HepG2 (cell line): ENCODE results near the gene TAMALIN. TPM values are rescaled to one million over a fixed set of nuclear protein-coding genes. Genes with fewer than 3 reads are reported as not detected.

Source experiments
- HDAC6 ChIP-seq: fragments of 200-600 bp; sonication (generic); IDR thresholded peaks from 2 replicates; pipeline ENCODE4 v1.7.0; 2017; ENCODE audit warnings: mild to moderate bottlenecking, antibody characterized with exemption, low read length, low read depth
- HOXA9 ChIP-seq: sonication (generic); formaldehyde crosslinking; IDR thresholded peaks from 2 replicates; pipeline ENCODE4 v1.8.1; 2022; ENCODE audit warnings: missing genetic modification reagents, mild to moderate bottlenecking, moderate library complexity, borderline replicate concordance
- PPARG ChIP-seq: conservative IDR thresholded peaks from 2 replicates; pipeline ENCODE4 v1.6.1; 2016; ENCODE audit warnings: missing biosample characterization, missing genetic modification reagents
- RBM22 ChIP-seq: fragments of 200-400 bp; formaldehyde crosslinking; optimal IDR thresholded peaks from 2 replicates; pipeline ENCODE3; 2017; ENCODE audit warnings: mild to moderate bottlenecking, low read length, moderate library complexity
- THYN1 ChIP-seq: sonication (generic); formaldehyde crosslinking; IDR thresholded peaks from 2 replicates; pipeline ENCODE4 v1.8.1; 2023; ENCODE audit warnings: low read depth, mild to moderate bottlenecking, moderate library complexity, missing genetic modification reagents, borderline replicate concordance
- U2AF1 ChIP-seq: fragments of 200-400 bp; formaldehyde crosslinking; optimal IDR thresholded peaks from 2 replicates; pipeline ENCODE3; 2017; ENCODE audit warnings: mild to moderate bottlenecking, low read depth, low read length
- U2AF2 ChIP-seq: fragments of 200-400 bp; formaldehyde crosslinking; IDR thresholded peaks from 2 replicates; pipeline ENCODE4 v1.6.1; 2017; ENCODE audit warnings: low read depth, mild to moderate bottlenecking, low read length
- ZFP62 ChIP-seq: sonication (generic); formaldehyde crosslinking; IDR thresholded peaks from 2 replicates; pipeline ENCODE4 v1.4.0; 2020; ENCODE audit warnings: missing genetic modification reagents
- ZFX ChIP-seq: sonication (generic); formaldehyde crosslinking; IDR thresholded peaks from 2 replicates; pipeline ENCODE4 v1.4.0; 2020; ENCODE audit warnings: mild to moderate bottlenecking, low read depth, missing genetic modification reagents, moderate library complexity
- ZNF564 ChIP-seq: sonication (generic); formaldehyde crosslinking; IDR thresholded peaks from 2 replicates; pipeline ENCODE4 v1.8.1; 2023; ENCODE audit warnings: mild to moderate bottlenecking, missing genetic modification reagents
- polyA plus RNA-seq, 8 experiments: library from polyadenylated mRNA; depleted of rRNA in 3 of 8; stranded (reverse) in 7 of 8; unstranded in 1 of 8; fragments of >200 nt; fragmentation: Illumina TruSeq in 4 of 8; extraction: Trizol in 4 of 8; gene quantifications; 2 replicates each; pipeline versions ENCODE4 v1.2.1 to v1.2.3, GENCODE V29; 2011 to 2016; ENCODE audit warnings: low read depth in 4 of 8, missing spikeins in 1 of 8, mixed read lengths in 1 of 8; ENCODE audit not compliant: insufficient read depth in 1 of 8
- total RNA-seq, 5 experiments: library from RNA; depleted of rRNA; stranded (reverse); fragments of >200 nt; fragmentation: Illumina TruSeq; extraction: Trizol; gene quantifications; 2 replicates each; pipeline ENCODE4 v1.2.3, GENCODE V29; 2016; ENCODE audit warnings: low read depth in 1 of 5
- TF ChIP-seq, protein P1 (sequence below): sonication (generic); formaldehyde crosslinking; IDR thresholded peaks from 2 replicates; pipeline ENCODE4 v1.5.1; 2020; ENCODE audit warnings: mild to moderate bottlenecking, missing genetic modification reagents, moderate library complexity
- TF ChIP-seq, protein P2 (sequence below): sonication (generic); formaldehyde crosslinking; IDR thresholded peaks from 2 replicates; pipeline ENCODE4 v1.5.0; 2020; ENCODE audit warnings: missing genetic modification reagents
- TF ChIP-seq, protein P3 (sequence below): sonication (generic); formaldehyde crosslinking; IDR thresholded peaks from 2 replicates; pipeline ENCODE4 v1.4.0; 2020; ENCODE audit warnings: missing genetic modification reagents, low read depth, mild to moderate bottlenecking, borderline replicate concordance
- TF ChIP-seq, protein P4 (sequence below): IDR thresholded peaks from 2 replicates; pipeline ENCODE4 v1.6.1; 2018; ENCODE audit warnings: missing genetic modification reagents
- TF ChIP-seq, protein P5 (sequence below): sonication (generic); formaldehyde crosslinking; IDR thresholded peaks from 2 replicates; pipeline ENCODE4 v1.4.0; 2020; ENCODE audit warnings: mild to moderate bottlenecking, missing genetic modification reagents, borderline replicate concordance
- TF ChIP-seq, protein P6 (sequence below): sonication (generic); formaldehyde crosslinking; IDR thresholded peaks from 2 replicates; pipeline ENCODE4 v1.4.0; 2020; ENCODE audit warnings: missing genetic modification reagents, borderline replicate concordance

TAMALIN gene
- total and polyA plus RNA-seq, 2 of the 13 experiments (the other 11 are each of a cell fraction or from before 2014, with no cell fraction given), result 2.9 to 10.9 TPM

DNA sequence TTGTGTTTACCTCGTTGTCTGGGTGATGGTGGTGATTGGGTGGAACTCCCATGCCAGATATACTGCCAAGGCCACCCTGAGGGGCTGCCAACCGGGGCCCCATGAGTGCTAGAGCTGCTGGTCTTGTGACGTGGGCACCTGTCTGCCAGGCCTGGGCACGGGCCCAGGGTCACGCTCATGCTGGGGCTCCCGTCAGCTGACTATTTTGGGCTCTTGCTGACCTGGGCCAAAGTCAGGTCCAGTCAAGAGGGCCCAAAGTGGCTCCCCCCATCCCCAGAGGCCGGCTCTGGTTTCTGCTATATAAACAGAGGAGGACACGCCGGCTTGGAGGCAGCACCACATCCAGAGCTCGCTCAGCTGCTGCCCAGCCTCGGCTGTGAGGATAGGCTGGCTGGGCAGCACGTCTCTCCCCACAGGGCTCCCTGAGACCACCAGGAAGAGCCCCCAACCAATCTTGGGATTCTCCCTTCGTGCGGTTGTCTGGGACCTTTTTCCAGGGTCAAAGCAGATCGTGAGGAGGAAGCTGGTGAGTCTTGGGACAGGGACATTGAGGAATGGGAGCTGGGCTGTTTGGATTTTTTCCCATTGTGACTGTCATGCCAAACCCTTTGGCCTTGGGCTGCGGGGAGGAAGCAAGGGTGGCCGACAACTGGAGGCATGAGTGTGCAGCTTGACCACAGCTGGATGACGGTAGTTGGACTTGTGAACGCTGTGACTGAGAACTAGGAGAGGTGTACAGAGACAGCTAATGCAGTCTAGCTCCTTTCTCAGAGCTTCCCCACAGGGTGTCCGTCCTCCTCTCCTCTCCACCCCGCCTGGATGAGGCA lies 36.9 kb downstream of the TAMALIN start (continued):
- TF ChIP-seq, protein P1, sequence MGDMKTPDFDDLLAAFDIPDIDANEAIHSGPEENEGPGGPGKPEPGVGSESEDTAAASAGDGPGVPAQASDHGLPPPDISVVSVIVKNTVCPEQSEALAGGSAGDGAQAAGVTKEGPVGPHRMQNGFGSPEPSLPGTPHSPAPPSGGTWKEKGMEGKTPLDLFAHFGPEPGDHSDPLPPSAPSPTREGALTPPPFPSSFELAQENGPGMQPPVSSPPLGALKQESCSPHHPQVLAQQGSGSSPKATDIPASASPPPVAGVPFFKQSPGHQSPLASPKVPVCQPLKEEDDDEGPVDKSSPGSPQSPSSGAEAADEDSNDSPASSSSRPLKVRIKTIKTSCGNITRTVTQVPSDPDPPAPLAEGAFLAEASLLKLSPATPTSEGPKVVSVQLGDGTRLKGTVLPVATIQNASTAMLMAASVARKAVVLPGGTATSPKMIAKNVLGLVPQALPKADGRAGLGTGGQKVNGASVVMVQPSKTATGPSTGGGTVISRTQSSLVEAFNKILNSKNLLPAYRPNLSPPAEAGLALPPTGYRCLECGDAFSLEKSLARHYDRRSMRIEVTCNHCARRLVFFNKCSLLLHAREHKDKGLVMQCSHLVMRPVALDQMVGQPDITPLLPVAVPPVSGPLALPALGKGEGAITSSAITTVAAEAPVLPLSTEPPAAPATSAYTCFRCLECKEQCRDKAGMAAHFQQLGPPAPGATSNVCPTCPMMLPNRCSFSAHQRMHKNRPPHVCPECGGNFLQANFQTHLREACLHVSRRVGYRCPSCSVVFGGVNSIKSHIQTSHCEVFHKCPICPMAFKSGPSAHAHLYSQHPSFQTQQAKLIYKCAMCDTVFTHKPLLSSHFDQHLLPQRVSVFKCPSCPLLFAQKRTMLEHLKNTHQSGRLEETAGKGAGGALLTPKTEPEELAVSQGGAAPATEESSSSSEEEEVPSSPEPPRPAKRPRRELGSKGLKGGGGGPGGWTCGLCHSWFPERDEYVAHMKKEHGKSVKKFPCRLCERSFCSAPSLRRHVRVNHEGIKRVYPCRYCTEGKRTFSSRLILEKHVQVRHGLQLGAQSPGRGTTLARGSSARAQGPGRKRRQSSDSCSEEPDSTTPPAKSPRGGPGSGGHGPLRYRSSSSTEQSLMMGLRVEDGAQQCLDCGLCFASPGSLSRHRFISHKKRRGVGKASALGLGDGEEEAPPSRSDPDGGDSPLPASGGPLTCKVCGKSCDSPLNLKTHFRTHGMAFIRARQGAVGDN (CRISPR knock-in tag), result peak; percentile 38
- TF ChIP-seq ZFX (CRISPR knock-in tag) (no peak), RBM22 (no peak), U2AF2 (no peak), U2AF1 (no peak), THYN1 (CRISPR knock-in tag) (no peak), PPARG (CRISPR knock-in tag) (no peak), ZNF564 (no peak), HOXA9 (CRISPR knock-in tag) (no peak), ZFP62 (no peak), HDAC6 (no peak)
- TF ChIP-seq, protein P2, sequence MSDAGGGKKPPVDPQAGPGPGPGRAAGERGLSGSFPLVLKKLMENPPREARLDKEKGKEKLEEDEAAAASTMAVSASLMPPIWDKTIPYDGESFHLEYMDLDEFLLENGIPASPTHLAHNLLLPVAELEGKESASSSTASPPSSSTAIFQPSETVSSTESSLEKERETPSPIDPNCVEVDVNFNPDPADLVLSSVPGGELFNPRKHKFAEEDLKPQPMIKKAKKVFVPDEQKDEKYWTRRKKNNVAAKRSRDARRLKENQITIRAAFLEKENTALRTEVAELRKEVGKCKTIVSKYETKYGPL, result no peak
- TF ChIP-seq, protein P3, sequence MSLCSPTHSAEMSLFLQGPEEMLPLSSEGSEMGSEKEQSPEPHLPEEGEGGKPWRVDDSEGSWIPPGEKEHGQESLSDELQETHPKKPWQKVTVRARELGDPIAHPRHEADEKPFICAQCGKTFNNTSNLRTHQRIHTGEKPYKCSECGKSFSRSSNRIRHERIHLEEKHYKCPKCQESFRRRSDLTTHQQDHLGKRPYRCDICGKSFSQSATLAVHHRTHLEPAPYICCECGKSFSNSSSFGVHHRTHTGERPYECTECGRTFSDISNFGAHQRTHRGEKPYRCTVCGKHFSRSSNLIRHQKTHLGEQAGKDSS (CRISPR knock-in tag), result no peak
- TF ChIP-seq, protein P4, sequence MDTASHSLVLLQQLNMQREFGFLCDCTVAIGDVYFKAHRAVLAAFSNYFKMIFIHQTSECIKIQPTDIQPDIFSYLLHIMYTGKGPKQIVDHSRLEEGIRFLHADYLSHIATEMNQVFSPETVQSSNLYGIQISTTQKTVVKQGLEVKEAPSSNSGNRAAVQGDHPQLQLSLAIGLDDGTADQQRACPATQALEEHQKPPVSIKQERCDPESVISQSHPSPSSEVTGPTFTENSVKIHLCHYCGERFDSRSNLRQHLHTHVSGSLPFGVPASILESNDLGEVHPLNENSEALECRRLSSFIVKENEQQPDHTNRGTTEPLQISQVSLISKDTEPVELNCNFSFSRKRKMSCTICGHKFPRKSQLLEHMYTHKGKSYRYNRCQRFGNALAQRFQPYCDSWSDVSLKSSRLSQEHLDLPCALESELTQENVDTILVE (CRISPR knock-in tag), result no peak
- TF ChIP-seq, protein P5, sequence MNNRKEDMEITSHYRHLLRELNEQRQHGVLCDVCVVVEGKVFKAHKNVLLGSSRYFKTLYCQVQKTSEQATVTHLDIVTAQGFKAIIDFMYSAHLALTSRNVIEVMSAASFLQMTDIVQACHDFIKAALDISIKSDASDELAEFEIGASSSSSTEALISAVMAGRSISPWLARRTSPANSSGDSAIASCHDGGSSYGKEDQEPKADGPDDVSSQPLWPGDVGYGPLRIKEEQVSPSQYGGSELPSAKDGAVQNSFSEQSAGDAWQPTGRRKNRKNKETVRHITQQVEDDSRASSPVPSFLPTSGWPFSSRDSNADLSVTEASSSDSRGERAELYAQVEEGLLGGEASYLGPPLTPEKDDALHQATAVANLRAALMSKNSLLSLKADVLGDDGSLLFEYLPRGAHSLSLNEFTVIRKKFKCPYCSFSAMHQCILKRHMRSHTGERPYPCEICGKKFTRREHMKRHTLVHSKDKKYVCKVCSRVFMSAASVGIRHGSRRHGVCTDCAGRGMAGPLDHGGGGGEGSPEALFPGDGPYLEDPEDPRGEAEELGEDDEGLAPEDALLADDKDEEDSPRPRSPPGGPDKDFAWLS (CRISPR knock-in tag), result no peak
- TF ChIP-seq, protein P6, sequence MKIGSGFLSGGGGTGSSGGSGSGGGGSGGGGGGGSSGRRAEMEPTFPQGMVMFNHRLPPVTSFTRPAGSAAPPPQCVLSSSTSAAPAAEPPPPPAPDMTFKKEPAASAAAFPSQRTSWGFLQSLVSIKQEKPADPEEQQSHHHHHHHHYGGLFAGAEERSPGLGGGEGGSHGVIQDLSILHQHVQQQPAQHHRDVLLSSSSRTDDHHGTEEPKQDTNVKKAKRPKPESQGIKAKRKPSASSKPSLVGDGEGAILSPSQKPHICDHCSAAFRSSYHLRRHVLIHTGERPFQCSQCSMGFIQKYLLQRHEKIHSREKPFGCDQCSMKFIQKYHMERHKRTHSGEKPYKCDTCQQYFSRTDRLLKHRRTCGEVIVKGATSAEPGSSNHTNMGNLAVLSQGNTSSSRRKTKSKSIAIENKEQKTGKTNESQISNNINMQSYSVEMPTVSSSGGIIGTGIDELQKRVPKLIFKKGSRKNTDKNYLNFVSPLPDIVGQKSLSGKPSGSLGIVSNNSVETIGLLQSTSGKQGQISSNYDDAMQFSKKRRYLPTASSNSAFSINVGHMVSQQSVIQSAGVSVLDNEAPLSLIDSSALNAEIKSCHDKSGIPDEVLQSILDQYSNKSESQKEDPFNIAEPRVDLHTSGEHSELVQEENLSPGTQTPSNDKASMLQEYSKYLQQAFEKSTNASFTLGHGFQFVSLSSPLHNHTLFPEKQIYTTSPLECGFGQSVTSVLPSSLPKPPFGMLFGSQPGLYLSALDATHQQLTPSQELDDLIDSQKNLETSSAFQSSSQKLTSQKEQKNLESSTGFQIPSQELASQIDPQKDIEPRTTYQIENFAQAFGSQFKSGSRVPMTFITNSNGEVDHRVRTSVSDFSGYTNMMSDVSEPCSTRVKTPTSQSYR (CRISPR knock-in tag), result no peak
